ENCODE measurements around the gene HAPLN3.

The HAPLN3 gene

DNA sequence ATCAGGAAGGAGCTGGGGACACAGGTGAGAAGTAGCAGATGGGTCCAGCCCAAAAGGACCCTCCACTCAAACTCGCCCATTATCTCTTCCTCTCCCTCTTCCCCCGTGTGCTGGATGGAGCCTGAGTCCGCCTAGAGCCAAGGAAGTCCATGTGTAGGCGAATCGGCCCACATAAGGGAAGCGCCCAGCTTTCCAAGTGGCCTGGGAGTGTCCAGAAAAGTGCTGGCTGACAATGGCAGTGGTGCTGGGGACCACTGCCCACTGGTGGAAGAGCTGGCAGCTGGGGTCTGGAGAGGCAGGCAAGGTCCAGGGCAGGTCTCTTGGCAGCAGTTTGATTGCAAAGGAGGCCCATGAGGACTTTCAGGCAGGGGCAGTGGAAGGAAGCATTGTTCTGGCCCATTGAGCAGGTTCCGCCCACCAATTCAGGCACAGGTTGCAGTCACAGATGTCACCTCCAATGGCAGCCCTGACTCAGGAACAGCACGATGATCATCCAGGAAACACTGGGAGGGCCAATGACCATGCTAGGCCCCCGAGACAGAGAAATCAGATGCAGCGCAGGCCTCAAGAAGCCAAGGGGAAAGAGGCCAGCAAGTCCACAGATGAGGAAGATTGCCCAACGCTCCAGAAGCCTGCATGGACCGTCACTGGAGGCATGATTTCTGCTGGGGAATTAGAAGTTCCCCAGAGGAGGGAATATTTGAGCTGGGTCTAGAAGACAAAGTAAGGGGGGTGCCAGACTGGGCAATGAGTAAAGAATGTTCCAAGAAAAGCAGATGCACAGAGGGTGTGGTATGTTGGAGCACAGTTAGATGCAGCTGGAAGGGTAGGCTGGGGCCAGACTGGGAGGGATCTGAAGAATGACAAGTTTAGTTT lies 14.8 kb upstream of the HAPLN3 start:
- DNase-seq: no peak

DNA sequence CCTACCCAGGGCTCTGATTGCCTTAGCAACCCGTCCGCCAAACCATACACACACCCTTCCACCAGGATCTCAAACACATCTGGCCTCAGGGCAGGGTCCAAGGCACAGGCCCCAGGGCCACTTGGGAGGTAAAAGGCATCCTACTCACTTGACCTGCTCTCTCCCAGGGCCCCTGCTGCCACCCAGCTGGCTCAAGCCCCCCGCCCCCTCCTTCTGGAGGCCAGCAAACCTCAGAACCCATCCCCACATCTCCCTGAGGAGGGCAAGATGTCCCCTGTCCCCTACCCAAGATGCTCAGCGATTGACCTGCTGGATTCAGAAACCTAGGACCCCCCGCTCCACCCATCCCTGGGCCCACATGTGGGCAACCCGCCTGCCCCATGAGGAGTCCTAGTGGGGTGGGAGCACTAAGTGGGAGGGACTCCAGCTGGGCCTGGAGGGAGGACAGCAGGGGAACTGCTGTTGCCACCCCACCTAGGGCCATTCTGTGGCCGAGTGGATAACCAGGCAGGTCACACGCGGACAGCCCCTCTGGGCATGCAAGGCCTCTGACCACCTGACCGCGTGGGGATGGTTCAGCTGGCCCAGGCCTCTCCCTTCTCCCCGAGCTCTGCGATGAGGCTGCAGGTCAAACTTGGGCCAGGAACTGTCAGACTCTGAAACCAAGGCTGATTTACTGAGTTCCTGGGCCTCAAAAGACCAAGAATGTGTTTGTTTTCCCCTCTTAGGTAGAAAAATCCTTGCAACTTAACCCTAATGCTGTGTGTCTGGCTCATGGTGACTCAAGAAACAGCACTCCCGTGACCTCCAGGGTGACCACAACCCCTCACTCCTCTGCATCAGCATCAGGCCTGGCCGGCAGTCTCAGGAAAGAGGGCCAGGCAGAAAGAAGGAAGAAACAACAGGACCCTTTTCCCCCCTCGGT lies 13.6 kb upstream of the HAPLN3 start:
- DNase-seq: no peak

DNA sequence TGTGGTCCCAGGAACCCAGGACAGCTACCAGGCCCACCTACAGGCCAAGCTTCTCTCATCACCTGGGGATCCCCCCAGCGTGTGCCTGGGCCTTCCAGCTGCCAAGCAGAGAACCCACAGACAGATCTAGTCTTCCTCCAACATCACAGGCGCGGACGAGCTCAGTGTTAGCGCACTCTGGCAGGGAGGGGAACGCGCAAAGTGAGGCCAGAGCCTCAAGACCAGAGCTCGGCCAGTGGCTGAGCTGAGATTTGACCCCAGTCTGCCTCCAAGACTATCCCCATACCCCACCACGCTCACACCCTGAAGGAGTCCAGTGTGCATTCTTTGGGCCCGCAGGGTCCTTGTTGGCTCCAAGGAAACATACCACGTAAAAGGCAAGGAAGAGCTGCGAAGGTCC lies 12.8 kb upstream of the HAPLN3 start:
- DNase-seq: no peak

DNA sequence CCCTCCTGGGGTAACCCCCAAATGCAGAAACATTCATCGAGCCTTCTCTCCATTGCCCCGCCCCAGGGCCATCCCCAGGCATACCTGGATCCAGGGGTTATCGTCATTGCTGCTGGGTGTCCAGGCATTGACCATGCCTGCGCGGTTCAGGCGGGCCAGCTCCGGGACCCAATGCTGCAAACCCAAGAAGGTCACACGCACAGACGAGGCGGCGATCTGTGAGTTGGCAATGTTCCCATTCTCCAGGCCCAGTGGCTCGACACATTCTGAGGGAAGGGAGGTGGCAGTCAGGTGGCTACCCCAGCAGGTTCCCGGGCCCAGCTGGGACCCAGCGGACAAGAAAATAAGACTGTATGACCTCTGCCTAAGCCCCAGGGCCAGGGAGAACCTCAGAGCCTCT lies 11.8 kb upstream of the HAPLN3 start:
- DNase-seq: no peak

DNA sequence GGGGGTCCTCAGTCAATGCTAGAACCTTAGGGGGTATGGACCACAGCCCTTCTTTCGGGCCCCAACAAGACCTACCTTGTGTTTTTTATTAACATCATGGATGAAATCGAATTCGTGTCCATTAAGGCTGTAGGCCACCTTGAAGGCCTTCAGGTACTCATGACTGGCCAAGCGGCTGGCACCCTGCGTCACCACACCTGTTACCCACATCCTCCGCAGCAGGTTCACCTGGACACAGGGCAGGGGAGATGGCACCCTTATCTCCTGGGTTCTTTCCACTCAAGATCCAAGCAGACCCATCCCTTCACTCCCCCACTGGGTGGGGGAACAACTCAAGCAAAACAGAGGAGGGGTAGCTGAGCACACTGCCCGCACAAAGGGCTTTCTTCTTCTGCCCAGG lies 11.2 kb upstream of the HAPLN3 start:
- no peak for DNase-seq

DNA sequence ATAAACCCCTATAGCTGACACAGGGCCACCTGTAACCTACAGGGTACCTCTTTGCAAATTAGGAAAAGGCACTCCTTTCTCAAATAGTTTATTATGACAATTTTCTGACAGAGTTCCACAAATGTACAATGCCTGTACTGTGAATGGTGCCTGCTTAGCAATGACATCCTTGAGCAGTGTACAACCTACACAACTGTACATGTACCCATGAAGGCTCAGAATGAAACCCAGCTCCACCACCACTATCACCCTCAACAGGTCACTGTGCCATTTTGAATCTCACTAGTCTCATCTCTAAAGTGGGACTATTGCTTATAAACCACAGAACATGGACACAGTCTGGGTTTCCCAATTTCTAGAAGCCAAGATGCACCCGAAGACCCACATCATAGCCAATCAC lies 10.8 kb upstream of the HAPLN3 start:
- no peak for DNase-seq

DNA sequence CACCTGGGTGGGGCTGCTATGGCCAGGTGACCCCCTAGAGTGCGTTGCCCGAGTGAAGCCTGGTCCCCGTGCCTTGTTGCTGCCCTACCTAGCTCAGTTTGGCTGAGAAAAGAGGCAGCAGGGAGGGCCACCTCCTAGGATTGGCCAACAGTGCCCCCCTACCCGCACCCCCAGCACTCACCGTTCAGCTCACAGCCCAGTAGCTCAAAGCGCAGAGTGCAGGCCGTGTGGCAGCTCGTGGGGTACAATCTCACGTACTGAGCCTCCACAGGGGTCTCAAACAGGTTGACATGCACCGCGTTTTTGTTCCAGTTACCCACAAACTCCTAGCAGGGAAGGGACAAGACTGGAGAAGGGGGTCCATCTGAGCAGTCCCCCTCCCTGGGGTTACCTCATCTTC lies 10.2 kb upstream of the HAPLN3 start:
- DNase-seq: no peak

DNA sequence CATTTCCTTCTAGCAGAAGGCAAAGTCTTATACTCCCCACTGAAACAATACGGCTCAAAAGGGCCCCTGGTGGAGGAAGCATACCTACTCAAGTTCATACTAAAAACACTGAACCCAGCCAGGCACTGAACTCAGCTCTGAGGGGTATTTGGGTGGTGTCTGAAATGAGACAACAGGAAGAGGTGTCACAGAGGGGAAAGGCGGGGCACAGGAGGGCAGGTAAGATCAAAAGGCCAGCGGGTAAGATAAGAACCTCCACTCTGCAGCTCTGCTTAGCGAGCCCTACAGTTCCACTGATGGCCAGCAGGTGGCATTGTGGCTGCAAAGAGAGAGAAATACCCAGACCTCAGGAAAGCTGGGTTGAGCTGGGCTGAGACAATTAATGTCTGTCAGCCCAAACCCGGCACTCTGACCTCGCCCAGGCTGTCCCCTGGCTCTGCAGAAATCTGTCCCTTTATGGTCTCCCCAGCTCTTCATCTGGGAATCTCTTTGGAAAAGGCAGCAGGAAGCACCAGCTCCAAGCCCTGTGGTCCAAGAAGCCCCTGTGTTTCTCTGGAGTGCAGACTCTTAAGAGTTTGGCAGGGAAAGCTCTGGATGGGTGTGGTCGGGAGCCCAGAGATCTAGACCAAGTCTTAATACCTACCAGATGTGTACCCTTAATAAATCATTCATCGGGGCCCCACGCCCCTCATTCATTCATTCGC lies 9.4 kb upstream of the HAPLN3 start:
- DNase-seq: peak; percentile 64

DNA sequence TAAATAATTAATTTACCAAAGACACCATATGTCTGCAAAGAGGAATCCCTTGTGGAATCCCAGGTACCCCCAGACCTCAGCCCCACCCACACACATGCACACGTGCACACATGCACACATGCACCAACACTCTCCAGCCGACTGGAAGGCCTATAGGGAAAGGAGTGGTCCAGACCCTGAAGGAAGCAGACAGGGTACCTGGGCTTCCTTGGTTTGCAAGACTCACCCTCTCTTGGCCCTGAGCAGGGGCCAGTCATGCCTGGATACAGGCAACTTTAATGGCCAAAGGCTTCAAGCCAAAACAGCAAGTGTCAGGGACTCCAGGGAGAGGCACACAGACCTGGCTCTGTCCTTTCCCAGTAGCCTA lies 8.9 kb upstream of the HAPLN3 start:
- DNase-seq: no peak

DNA sequence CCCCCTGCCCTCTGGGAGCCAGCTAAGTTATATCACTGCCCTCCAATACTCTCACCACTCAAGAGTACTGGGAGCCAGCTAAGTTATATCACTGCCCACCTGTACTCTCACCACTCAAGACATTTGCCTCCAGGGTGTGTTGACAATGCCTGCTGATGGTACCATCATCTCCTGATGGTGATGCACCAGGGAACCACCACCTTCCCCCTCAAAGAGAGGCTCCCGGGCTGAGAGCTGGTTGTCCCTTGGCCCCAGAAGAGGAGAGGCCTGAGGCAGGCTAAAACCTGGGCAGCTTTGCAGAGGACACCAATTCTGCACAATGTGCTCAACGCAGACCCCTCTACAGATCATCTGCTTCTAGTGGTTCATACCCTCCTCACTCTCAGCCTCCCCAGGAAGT lies 7.5 kb upstream of the HAPLN3 start:
- no peak for DNase-seq

DNA sequence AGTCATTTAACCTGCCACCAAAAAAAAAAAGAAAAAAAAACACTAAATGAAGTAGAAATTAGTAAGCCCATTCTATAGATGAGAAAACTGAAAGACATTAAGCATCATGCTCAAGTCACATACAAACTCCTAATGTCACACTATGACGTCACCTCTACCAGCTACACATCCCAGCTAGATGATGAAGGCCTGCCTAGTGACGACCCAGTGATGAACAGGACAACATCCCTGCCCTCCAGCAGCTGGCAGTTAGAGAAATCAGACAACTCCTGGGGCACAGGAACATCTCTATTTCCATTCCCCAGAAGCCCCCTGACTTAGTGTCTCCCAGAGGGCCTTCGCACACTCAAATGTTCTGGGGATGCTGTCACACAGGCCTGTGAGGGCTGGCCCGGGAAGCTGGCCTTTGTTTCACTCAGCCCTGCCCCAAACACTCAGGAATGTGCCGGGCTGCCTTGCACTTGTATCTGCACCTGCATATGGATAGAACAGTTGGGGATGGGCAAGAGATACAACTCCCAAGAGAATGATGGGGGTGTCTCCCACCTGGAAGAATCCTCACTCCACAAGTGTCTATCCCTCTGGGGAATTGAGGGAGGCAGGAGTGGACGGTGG lies 7.0 kb upstream of the HAPLN3 start:
- DNase-seq: no peak

DNA sequence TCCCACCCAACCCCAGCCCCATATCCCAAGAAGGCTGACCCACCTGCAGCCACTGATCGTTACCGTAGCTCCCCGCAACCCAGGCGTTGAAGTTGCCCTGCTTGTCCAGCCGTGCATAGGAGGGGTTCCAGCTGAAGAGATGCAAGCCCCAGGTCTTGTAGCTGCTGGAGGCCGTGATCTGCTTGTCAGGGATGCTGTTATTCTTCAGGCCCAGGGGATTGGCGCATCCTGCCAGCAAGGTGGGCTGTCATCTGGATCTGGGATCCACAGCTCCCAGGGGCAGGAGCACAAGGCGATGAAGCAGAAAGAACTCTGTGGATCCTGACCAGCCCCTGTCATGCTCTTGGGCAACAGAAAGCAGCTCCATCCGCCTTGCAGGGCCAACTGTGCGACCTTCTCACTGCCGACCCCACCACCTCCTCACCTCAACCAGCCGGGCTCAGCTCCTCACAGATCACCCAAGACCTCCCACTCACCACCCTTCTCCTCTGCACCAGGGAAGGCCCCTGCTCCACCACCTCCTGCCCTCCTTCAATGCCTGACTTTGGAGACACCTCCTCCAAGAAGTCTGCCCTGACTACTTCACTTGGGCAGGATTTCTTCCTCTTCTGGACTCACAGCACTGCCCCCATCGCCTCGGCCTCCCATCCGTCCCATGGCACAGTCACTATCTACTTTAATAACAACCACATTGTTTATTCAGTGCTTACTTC lies 6.3 kb upstream of the HAPLN3 start:
- DNase-seq: no peak

DNA sequence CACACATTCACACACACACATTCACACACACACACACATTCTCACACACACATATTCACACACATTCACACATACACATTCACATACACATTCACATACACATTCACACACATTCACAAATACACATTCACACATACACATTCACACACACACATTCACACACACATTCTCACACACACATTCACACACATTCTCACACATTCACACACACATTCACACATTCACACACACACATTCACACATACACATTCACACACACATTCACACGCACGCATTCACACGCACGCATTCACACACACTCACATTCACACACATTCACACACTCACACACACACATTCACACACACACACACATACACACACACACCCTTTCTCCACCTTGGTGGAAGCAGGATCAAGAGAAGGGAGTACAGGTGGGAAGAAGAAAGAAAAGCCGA lies 5.7 kb upstream of the HAPLN3 start:
- no peak for DNase-seq

DNA sequence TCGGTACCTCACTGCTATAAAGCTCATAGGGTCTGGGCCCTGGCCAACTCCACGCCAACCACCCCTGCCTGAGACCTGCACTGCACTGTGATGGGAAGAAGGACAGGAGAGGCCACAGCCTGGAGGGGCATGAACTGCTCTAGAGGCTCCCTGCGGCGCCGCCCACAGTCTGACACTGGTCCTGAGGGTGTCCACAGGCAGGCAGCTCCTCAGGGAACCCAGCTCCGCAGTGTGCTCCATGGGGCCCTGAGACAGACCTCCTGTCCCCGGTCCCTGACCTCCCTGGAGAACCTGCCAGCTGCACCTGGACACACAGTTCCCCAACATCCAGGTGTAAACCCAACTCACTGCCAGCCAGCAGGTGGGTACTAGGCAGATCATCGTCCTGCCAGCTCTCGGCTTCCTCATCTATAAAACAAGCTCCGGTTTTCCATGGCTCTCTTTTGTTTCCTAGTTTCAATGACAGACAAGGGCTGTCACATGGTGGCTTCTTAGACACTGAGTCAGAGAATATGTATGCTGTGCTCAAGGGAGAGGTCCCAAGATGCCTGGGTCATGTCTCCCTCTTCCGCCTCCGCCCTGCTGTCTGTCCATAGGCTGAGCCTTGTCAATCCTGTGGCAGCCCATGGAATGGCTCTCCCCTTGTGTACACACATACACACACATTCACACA lies 5.1 kb upstream of the HAPLN3 start:
- DNase-seq: peak; percentile 30

DNA sequence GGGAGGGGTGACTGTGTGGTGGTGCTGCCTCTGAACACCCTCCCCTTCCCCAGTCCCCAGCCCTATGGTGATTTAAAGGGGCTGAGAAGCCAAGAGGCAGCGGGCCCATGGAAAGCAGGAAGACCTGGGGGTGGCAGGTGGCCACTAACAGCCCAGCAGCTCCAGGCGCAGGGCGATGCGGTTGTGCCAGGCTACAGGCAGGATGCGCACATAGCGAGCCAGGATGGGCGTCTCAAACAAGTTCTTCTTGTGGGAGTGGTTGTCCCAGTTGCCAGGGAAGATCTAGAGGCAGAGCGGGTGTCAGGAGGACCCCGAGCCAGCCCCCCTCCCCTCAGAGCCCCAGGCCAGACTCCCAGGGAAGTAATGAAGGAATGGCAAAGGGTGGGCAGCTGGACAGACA lies 3.9 kb upstream of the HAPLN3 start:
- no peak for DNase-seq

DNA sequence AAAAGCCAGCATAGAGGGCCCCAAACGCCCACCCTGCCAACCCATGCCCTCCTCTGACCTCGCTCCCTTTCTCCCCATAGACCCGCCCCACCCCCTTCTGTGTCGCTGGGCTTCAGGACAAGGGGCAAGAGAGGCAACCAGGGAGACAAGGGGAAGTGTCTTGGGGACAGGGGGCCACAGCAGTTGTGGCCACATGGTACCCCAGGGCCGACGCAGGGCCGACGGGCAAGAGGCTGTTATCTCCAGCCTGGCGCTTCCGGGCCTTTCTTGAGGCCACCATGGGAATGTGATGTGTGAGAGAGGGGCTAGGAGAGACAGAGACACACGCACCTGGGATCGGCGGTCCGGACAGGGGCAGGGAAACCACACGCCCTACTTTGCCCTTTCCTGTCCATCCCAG lies 3.4 kb upstream of the HAPLN3 start:
- DNase-seq: no peak

DNA sequence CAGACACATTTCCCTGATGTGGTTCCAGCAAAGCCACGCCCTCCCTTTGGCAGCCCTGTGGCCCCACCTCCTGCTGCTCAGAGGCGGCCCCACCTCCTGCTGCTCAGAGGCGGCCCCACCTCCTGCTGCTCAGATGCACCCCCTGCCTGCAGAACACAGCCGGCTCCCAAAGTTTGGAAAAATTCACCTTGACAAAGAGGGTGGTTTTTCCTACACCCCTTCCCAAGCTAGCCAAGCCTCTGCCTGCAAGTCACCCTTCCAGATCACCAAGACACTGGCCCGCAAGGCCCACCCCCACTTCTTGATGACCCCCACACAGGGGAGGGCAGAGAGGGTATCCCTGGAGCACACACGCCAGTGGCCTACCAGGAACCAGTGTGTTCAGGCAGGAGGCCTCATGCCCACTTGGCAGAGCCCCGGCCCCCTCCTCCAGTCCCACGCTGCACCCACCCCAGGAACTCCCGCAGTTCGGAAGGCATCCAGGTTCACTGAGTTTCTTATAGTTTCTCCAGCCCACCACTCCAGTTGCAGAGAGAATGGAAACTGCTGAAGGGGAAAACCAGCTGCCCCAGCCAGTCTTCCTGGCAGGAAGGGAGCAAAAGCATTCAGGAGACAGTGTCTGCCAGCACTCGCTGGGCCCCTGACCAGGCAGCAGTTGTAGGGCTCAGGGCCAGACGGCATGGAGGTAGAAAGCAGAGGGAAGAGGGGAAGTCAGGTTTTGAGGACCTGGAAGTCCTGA lies 2.3 kb upstream of the HAPLN3 start:
- peak; percentile 77 for DNase-seq

DNA sequence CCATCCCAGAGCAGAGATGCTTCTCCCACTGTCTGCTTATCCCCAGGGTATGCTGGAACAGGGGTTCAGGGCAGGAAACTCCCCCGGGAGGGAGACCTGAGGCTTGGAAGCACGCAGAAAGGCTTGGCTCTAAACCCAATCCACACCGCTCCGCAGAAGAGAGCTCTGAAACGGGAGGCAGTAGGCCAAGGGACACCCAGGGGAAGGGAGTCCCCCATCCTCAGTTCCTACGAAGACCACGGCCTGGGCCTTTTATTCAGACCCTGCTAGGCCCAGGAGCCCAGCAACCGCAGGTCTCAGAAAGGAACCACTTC lies 1.8 kb upstream of the HAPLN3 start:
- DNase-seq: no peak

DNA sequence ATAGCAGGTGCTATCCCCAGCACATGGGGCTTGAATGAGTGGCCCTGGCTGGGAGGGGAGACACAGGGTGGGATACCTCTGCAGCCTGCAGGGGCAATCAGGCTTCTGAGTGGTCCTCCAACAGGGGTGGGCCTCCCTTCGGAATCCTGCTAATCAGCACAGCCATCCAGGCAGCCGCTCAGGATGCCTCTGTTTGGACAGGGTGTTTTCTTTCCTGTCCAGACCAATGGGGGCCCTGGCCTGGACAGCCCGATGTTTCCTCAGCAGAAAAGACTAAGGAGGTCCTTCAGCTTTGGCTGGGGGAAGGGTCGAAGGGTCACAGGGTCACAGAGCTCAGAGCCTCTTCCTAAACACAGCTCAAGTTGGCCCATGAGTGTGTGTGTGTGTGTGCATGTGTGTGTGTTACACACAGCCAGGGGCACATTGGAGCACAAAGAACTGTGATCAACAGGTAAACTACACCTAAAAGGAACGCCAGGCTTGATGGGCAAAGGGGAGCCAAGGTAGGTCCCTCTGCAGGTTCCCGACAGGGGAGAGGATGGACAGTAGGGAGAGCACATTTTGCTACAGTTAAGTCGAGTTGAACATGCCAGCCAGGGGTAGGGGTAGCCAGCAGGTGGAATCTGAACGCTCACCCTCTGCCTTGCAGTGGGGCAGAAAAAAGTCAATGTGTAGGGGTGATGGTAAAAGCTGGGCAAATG lies 1.1 kb upstream of the HAPLN3 start:
- DNase-seq: no peak

DNA sequence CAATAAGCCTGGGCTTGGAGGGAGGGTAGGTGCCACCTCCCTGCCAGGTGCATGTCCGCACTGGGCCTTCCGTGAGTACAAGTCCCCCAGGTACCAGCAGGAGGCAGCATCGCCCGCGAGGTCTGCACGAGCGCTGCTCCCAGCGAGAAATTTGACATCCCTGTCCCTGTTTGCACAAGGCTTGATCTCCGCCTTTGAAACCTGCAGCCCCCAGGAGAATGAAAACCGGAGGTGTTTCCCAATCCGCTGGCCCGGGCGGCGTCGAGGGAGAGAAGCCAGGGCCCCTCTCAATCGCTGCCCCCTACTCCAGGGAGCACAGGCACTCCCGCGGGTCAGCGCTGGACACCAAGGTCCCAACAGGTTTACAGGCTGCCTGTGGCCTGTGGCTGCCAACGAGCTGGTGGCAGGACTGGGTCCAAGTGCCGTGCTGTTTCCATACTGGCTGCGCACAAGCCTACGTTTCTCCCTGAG lies 961 bp downstream of the HAPLN3 start:
- peak; percentile 30 for DNase-seq

All from inflammatory macrophage treated with lipopolysaccharide for 4 hours (primary cell).